ENCODE data around the gene QSOX1. TPM values are rescaled to one million over a fixed set of nuclear protein-coding genes. Genes with fewer than 3 reads are reported as not detected.

Gene QSOX1
- total RNA-seq, 1 experiment from 2014 or later = 135 TPM

- TF ChIP-seq ZNF396 (CRISPR knock-in tag; IDR thresholded peaks at IDR 0.05; ENCODE audit: borderline replicate concordance) (no peak), ZBTB43 (CRISPR knock-in tag; IDR thresholded peaks at IDR 0.05) (no peak)
Observed at GRCh38 chr1:180198611-180199010, 43.9 kb downstream of the QSOX1 start (continued).

- peaks cover 9% of the 10 kb centered on the region for H3K36me3 Mint-ChIP-seq
- CTCF ChIA-PET = interaction anchor here (1.0 to 3.7 kb wide), 8 partner anchors 11 to 384 kb away, joined by 3 to 23 read pairs (median 4); no protein-coding TSS in a partner anchor
- H3K4me1 Mint-ChIP-seq = peaks cover 3% of the 10 kb centered on the region; the same call in 1 of the 2 replicates
- H3K9me3 Mint-ChIP-seq = no peaks in the 10 kb centered on the region
- DNase-seq (ENCODE audit: low spot score) = no peak
- H3K27me3 Mint-ChIP-seq (ENCODE audit: low read depth) = no peaks in the 10 kb centered on the region
- H3K27ac Mint-ChIP-seq = no peak overlapping the region
- POLR2A ChIA-PET = no interaction called here
- ATAC-seq = no peak
- no peak overlapping the region for H3K4me3 Mint-ChIP-seq
- no peak for TF ChIP-seq RELA (CRISPR knock-in tag; IDR thresholded peaks at IDR 0.05; ENCODE audit: borderline replicate concordance)
- no peak for TF ChIP-seq NFATC4 (CRISPR knock-in tag; IDR thresholded peaks at IDR 0.05)
- no peak for TF ChIP-seq ATF2 (CRISPR knock-in tag; IDR thresholded peaks at IDR 0.05; ENCODE audit: borderline replicate concordance, low read depth)
- TF ChIP-seq ZNF138 (CRISPR knock-in tag; conservative IDR thresholded peaks at IDR 0.05) = no peak
- TF ChIP-seq USF1 (CRISPR knock-in tag; IDR thresholded peaks at IDR 0.05) = no peak
- no peak for TF ChIP-seq E2F4 (CRISPR knock-in tag; IDR thresholded peaks at IDR 0.05; ENCODE audit: borderline replicate concordance, low read depth)
- TF ChIP-seq SOX15 (CRISPR knock-in tag; IDR thresholded peaks at IDR 0.05) = no peak
- TF ChIP-seq HMGXB4 (CRISPR knock-in tag; IDR thresholded peaks at IDR 0.05) = no peak
- no peak for TF ChIP-seq MAX (CRISPR knock-in tag; IDR thresholded peaks at IDR 0.05)
- TF ChIP-seq ZNF263 (CRISPR knock-in tag; IDR thresholded peaks at IDR 0.05; ENCODE audit: low read depth) = no peak
- no peak for TF ChIP-seq NR3C1 (CRISPR knock-in tag; conservative IDR thresholded peaks at IDR 0.05; ENCODE audit: low read depth)
- TF ChIP-seq IRF1 (CRISPR knock-in tag; IDR thresholded peaks at IDR 0.05) = no peak
- no peak for TF ChIP-seq USF2 (CRISPR knock-in tag; IDR thresholded peaks at IDR 0.05)
- TF ChIP-seq ZNF219 (CRISPR knock-in tag; IDR thresholded peaks at IDR 0.05; ENCODE audit: borderline replicate concordance) = no peak
- TF ChIP-seq TEAD4 (CRISPR knock-in tag; IDR thresholded peaks at IDR 0.05) = no peak
- no peak for TF ChIP-seq GRHL2 (CRISPR knock-in tag; IDR thresholded peaks at IDR 0.05; ENCODE audit: insufficient replicate concordance, severe bottlenecking)
- no peak for TF ChIP-seq TEAD1 (CRISPR knock-in tag; IDR thresholded peaks at IDR 0.05)
Observed at GRCh38 chr1:180199018-180199417, 44.3 kb downstream of the QSOX1 start.

All from WTC11 (cell line).